Esophagus squamous epithelium (tissue), 5 donors: ENCODE results near the gene LRP1B. TPM values are rescaled to one million over a fixed set of nuclear protein-coding genes. Genes with fewer than 3 reads are reported as not detected.

Experiments used
- DNase-seq: peaks from one replicate; lab custom pipeline; 2025; lab: John Stamatoyannopoulos, UW
- H3K27ac ChIP-seq, 4 donors: fragments of 200-600 bp; sonication (generic); one replicate each; pipeline ENCODE4 v1.5.1; 2016 to 2019; ENCODE audit warnings: mild to moderate bottlenecking in 1 of 4
- H3K27me3 ChIP-seq, 4 donors: fragments of 200-600 bp; sonication (generic); 1 replicate in 3 of 4; 2 replicates in 1 of 4; pipeline versions ENCODE4 v1.5.1 to v1.6.0; 2017 to 2021; ENCODE audit warnings: antibody characterized with exemption in 1 of 4
- H3K36me3 ChIP-seq, 3 donors: fragments of 200-600 bp; sonication (generic); one replicate each; pipeline ENCODE4 v1.5.1; 2016 to 2019
- H3K4me1 ChIP-seq, 3 donors: fragments of 200-600 bp; sonication (generic); one replicate each; pipeline ENCODE4 v1.5.1; 2017 to 2019
- H3K4me3 ChIP-seq, 4 donors: fragments of 200-600 bp; sonication (generic); 1 replicate in 3 of 4; 2 replicates in 1 of 4; pipeline ENCODE4 v1.5.1; 2016 to 2019; ENCODE audit warnings: mild to moderate bottlenecking in 2 of 4, moderate library complexity in 1 of 4
- H3K9me3 ChIP-seq, 3 donors: fragments of 200-600 bp; sonication (generic); one replicate each; pipeline ENCODE4 v1.5.1; 2016 to 2019
- POLR2A ChIP-seq, 4 donors: fragments of 450-650 bp; IDR thresholded peaks; one replicate each; pipeline ENCODE4 v1.6.1; 2017; ENCODE audit warnings: antibody characterized with exemption in 4 of 4, mild to moderate bottlenecking in 4 of 4, moderate library complexity in 3 of 4
- WGBS, 2 donors: methylation state at CpG; one replicate each; pipeline ENCODE4 v1.1.5; 2018; 5-methylcytosine and 5-hydroxymethylcytosine counted together
- intact Hi-C: fragments of 100-400 bp; cut with DNase I; formaldehyde crosslinking; loops from one replicate; pipeline ENCODE4 v1.15.0; 2022
- total RNA-seq, 4 donors: library from RNA; depleted of rRNA; stranded (reverse); fragments of >200 nt; gene quantifications; one replicate each; pipeline ENCODE4 v1.1.0, GENCODE V29; 2016
- TF ChIP-seq, protein P1 (sequence below), 6 experiments: fragments of 450-650 bp in 4 of 6; fragments of 200-600 bp in 2 of 6; sonication (generic) in 2 of 6; IDR thresholded peaks; one replicate each; pipeline ENCODE4 v1.5.1; 2016 to 2019; ENCODE audit warnings: antibody characterized with exemption in 6 of 6, mild to moderate bottlenecking in 4 of 6, moderate library complexity in 4 of 6
- donor health status: DM: yes; HTN: yes; CAD: no.

Gene LRP1B
- total RNA-seq, 4 donors from 2014 or later, result 0.04 to 1.1 (median 0.23) TPM

DNA sequence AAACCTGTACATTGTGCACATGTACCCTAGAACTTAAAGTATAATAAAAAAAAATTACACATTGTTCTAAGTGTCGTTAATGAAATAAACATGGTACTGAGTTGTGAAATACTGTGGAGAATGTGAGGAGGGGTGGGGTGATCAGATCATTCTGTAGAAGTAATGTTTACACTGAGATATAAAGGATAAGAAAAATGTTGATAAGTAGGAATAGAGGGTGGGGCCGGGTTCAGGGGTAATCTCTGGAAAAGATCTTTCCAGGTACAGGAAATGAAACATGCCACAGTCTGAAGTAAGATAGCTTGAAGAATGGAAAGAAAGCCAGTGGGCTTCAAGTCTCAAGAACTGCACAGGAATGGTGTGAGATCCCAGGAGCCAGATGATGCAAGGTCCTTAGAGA, 1482.4 kb downstream of the LRP1B start:
- Histone ChIP-seq H3K27me3 (no peaks in the 10 kb centered on the region), H3K36me3 (no peaks in the 10 kb centered on the region), H3K27ac (no peak overlapping the region), H3K9me3 (no peaks in the 10 kb centered on the region), H3K4me3 (no peak overlapping the region), H3K4me1 (no peaks in the 10 kb centered on the region)
- 56 to 59% methylated on average over 2 of the region's 2 CpGs for WGBS, 2 donors
- no peak for DNase-seq
- intact Hi-C loops, result no loop called here
- TF ChIP-seq, protein P1, sequence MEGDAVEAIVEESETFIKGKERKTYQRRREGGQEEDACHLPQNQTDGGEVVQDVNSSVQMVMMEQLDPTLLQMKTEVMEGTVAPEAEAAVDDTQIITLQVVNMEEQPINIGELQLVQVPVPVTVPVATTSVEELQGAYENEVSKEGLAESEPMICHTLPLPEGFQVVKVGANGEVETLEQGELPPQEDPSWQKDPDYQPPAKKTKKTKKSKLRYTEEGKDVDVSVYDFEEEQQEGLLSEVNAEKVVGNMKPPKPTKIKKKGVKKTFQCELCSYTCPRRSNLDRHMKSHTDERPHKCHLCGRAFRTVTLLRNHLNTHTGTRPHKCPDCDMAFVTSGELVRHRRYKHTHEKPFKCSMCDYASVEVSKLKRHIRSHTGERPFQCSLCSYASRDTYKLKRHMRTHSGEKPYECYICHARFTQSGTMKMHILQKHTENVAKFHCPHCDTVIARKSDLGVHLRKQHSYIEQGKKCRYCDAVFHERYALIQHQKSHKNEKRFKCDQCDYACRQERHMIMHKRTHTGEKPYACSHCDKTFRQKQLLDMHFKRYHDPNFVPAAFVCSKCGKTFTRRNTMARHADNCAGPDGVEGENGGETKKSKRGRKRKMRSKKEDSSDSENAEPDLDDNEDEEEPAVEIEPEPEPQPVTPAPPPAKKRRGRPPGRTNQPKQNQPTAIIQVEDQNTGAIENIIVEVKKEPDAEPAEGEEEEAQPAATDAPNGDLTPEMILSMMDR (IDR thresholded peaks at IDR 0.05), result no peak
- no peak for TF ChIP-seq POLR2A (IDR thresholded peaks at IDR 0.05)

DNA sequence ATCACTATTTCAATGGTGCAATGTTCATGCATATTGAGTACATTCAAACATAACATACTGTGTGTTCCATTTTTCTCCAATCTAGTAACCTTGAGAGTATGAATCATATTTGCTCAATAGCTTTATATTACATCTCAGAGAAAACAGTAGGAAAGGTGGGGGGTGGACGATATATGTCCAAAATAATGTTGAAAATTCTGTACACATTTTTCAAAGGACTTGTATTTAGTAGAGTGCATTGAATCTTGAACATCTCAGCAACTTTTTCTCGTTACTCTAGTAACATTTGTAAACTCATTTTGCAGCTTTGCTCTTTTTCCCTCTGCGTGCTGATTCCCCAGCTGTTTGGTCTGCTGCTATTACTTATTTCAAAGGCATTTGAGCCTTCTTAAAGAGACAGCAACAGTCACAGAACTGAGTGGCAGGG, 1487.0 kb downstream of the LRP1B start:
- Histone ChIP-seq H3K27me3 (no peaks in the 10 kb centered on the region), H3K36me3 (no peaks in the 10 kb centered on the region), H3K9me3 (peaks cover 0 to 4% (median 0%) of the 10 kb centered on the region in 3 donors), H3K27ac (no peak overlapping the region), H3K4me1 (no peaks in the 10 kb centered on the region), H3K4me3 (no peak overlapping the region)
- intact Hi-C loops, result no loop called here
- no peak for TF ChIP-seq POLR2A (IDR thresholded peaks at IDR 0.05)
- TF ChIP-seq, protein P1 (IDR thresholded peaks at IDR 0.05), result no peak
- WGBS, 2 donors, result 21 to 28% methylated on average over 3 of the region's 3 CpGs
- no peak for DNase-seq

DNA sequence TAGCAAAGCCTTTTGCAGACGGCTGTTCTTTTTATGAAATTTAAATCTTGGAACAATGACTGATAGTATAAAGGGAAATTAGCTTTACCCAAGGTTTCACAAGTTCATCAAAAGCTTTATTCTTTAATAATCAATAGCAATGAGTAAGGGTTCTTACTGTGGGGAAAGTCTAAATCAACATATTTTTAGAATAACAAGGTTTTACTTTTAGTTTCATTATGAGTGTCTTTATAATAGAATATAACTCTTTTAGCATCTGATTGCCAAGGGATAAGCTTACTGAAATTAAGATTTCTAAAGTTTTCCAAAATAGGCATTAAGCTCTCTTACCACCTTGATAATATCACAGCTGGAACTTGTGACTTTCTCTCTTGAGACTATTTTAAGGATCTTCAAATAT, 1489.7 kb downstream of the LRP1B start:
- H3K4me3 ChIP-seq, result no peak overlapping the region

DNA sequence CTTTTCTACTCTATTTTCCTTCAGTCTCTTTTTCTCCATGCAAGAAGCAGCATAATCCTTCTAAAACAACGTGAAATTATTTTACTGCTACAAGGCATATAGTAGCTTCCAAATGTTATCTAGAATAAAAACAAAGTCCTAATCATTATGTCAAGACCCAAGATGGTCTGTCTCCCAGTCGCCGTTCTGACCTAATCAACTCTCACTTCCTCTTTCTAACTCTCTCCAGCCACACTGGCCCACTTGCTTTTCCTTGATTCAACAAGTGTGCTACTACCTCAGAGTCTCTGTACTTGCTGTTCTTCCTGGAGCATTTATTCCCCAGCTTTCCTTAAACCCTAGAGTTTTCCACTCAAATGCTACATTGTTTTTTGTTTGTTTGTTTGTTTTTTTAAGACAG, 1491.2 kb downstream of the LRP1B start:
- H3K27me3 ChIP-seq, result no peaks in the 10 kb centered on the region
- intact Hi-C loops, result no loop called here
- 55 to 65% methylated on average over 3 of the region's 3 CpGs for WGBS, 2 donors
- TF ChIP-seq POLR2A (IDR thresholded peaks at IDR 0.05), result no peak
- TF ChIP-seq, protein P1 (IDR thresholded peaks at IDR 0.05), result no peak
- H3K9me3 ChIP-seq, result peaks cover 0 to 4% (median 0%) of the 10 kb centered on the region in 3 donors
- H3K4me1 ChIP-seq, result no peaks in the 10 kb centered on the region
- no peaks in the 10 kb centered on the region for H3K36me3 ChIP-seq
- no peak for DNase-seq
- H3K4me3 ChIP-seq, result no peak overlapping the region
- no peak overlapping the region for H3K27ac ChIP-seq

More for the DNA sequence above, 1489.7 kb downstream of the LRP1B start:
- intact Hi-C loops, result no loop called here
- WGBS, 2 donors, result 63 to 76% methylated on average over 1 of the region's 1 CpG
- TF ChIP-seq, protein P1 (IDR thresholded peaks at IDR 0.05), result no peak
- no peak for TF ChIP-seq POLR2A (IDR thresholded peaks at IDR 0.05)
- Histone ChIP-seq H3K4me1 (no peaks in the 10 kb centered on the region), H3K27me3 (no peaks in the 10 kb centered on the region), H3K36me3 (no peaks in the 10 kb centered on the region), H3K27ac (no peak overlapping the region), H3K9me3 (peaks cover 0 to 4% (median 0%) of the 10 kb centered on the region in 3 donors)
- no peak for DNase-seq

DNA sequence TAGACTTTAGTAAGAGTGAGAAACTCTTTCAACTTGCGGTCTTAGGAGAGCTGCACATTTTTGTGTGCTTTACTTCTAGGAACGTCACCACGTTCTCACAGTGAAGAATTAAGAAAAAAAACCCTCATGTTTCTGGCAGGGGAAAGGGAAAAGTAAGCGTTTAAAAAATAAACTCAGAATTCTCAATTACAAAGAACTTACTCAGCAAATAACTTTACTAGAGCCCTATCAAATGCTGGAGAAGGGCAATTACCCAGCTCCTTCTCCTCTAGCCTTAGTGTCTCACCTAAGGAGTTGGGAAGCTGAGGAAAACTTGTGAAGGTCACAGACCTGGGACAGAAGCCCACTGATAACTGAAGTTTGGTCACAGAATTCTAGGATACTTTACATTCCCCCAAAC, 1500.3 kb downstream of the LRP1B start:
- intact Hi-C loops, result no loop called here
- no peak for TF ChIP-seq POLR2A (IDR thresholded peaks at IDR 0.05)
- TF ChIP-seq, protein P1 (IDR thresholded peaks at IDR 0.05), result no peak

More for the DNA sequence above, 1500.3 kb downstream of the LRP1B start:
- H3K4me1 ChIP-seq, result no peaks in the 10 kb centered on the region
- no peaks in the 10 kb centered on the region for H3K9me3 ChIP-seq
- H3K36me3 ChIP-seq, result no peaks in the 10 kb centered on the region
- no peak overlapping the region for H3K4me3 ChIP-seq
- 65 to 72% methylated on average over 4 of the region's 4 CpGs for WGBS, 2 donors
- H3K27ac ChIP-seq, result no peak overlapping the region
- H3K27me3 ChIP-seq, result no peaks in the 10 kb centered on the region
- DNase-seq, result no peak
